Ishikawa (cell line): ENCODE data around the gene GNG7.

Source experiments
- CREB1 ChIP-seq: IDR thresholded peaks from 2 replicates; pipeline ENCODE4 v1.6.1; 2012; ENCODE audit warnings: low read depth
- EP300 ChIP-seq: IDR thresholded peaks from 2 replicates; pipeline ENCODE4 v1.6.1; 2012; ENCODE audit warnings: borderline replicate concordance
- FOXM1 ChIP-seq: IDR thresholded peaks from 2 replicates; pipeline ENCODE4 v1.6.1; 2012; ENCODE audit warnings: low read depth, borderline replicate concordance
- MAX ChIP-seq: IDR thresholded peaks from 2 replicates; pipeline ENCODE4 v1.6.1; 2012
- NFIC ChIP-seq: IDR thresholded peaks from 2 replicates; pipeline ENCODE4 v1.6.1; 2012
- USF1 ChIP-seq: IDR thresholded peaks from 2 replicates; pipeline ENCODE4 v1.6.1; 2012
- ZBTB7A ChIP-seq: IDR thresholded peaks from 2 replicates; pipeline ENCODE4 v1.6.1; 2012; ENCODE audit warnings: low read depth
- TF ChIP-seq, protein P1 (sequence below): IDR thresholded peaks from 2 replicates; pipeline ENCODE4 v1.6.1; 2012; ENCODE audit warnings: low read depth, mild to moderate bottlenecking

DNA sequence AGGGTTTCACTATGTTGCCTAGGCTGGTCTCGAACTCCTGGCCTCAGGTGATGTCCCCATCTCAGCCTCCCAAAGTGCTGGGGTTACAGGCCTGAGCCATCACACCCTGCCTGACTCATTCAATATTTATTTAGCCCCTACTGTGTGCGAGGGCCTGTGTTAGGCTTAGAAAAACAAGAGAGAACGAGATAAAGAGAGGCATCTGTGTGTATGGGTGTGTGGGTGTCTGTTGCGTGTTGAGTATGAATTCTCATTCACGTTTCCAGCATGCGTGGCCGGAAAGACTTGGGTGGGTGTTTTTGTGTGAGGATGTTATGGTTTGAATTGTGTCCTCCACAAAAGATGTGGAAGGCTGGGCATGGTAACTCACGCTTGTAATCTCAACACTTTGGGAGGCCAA is 217.1 kb downstream of the GNG7 start:
- TF ChIP-seq EP300 (no peak), MAX (no peak), FOXM1 (no peak), CREB1 (no peak), NFIC (no peak), ZBTB7A (no peak), USF1 (no peak)
- TF ChIP-seq, protein P1, sequence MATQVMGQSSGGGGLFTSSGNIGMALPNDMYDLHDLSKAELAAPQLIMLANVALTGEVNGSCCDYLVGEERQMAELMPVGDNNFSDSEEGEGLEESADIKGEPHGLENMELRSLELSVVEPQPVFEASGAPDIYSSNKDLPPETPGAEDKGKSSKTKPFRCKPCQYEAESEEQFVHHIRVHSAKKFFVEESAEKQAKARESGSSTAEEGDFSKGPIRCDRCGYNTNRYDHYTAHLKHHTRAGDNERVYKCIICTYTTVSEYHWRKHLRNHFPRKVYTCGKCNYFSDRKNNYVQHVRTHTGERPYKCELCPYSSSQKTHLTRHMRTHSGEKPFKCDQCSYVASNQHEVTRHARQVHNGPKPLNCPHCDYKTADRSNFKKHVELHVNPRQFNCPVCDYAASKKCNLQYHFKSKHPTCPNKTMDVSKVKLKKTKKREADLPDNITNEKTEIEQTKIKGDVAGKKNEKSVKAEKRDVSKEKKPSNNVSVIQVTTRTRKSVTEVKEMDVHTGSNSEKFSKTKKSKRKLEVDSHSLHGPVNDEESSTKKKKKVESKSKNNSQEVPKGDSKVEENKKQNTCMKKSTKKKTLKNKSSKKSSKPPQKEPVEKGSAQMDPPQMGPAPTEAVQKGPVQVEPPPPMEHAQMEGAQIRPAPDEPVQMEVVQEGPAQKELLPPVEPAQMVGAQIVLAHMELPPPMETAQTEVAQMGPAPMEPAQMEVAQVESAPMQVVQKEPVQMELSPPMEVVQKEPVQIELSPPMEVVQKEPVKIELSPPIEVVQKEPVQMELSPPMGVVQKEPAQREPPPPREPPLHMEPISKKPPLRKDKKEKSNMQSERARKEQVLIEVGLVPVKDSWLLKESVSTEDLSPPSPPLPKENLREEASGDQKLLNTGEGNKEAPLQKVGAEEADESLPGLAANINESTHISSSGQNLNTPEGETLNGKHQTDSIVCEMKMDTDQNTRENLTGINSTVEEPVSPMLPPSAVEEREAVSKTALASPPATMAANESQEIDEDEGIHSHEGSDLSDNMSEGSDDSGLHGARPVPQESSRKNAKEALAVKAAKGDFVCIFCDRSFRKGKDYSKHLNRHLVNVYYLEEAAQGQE: no peak
